Skeletal muscle satellite cell (primary cell): ENCODE data around the gene NGB.
"Not testable (repeated sequence)": the region's sequence is repeated elsewhere in the genome, so short reads cannot be mapped to it uniquely, and the experiment has no call there.

Experiments
- H3K27me3 ChIP-seq: 2 replicates; pipeline ENCODE4 v1.7.0; 2013; ENCODE audit warnings: low read length; ENCODE audit not compliant: control insufficient read depth, insufficient read depth
- H3K36me3 ChIP-seq: 2 replicates; pipeline ENCODE4 v1.7.0; 2013; ENCODE audit warnings: mild to moderate bottlenecking, control low read depth, low read length; ENCODE audit not compliant: insufficient read depth
- H3K4me1 ChIP-seq: 2 replicates; pipeline ENCODE4 v1.7.0; 2013; ENCODE audit warnings: low read length; ENCODE audit not compliant: control insufficient read depth, insufficient read depth
- H3K4me2 ChIP-seq: 2 replicates; pipeline ENCODE4 v1.7.0; 2013; ENCODE audit warnings: mild to moderate bottlenecking, low read length
- H3K4me3 ChIP-seq: 2 replicates; pipeline ENCODE4 v1.7.0; 2013; ENCODE audit warnings: low read length
- H3K9ac ChIP-seq: 2 replicates; pipeline ENCODE4 v1.7.0; 2013; ENCODE audit warnings: mild to moderate bottlenecking, low read depth, low read length, moderate library complexity
- H3K9me3 ChIP-seq: replicated peaks from 2 replicates; pipeline ENCODE4 v1.7.0; 2013; ENCODE audit warnings: mild to moderate bottlenecking, control low read depth, low read length

NGB gene

DNA sequence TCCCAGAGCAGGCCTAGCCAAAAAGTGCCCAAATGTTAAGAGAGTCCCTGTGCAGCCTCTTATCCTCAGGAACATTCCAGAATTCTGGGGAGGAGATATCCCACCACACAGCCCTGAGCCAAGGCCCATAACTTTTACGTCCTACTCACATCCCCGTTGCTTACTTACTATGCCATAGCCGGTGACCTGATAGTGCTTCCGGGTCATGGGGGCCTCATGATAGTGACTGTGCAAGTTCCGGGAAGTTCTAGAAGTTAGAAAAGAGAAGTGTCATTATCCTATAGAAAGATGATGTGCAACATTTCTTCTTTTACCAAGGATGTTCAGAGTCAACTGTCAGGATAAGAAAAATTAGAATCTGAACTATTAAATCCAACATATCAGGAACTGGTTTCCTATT, 15.6 kb upstream of the NGB start:
- H3K36me3 ChIP-seq: peaks cover 51% of the 10 kb centered on the region
- no peaks in the 10 kb centered on the region for H3K9me3 ChIP-seq
- no peak overlapping the region for H3K4me2 ChIP-seq
- no peak overlapping the region for H3K4me3 ChIP-seq
- no peaks in the 10 kb centered on the region for H3K27me3 ChIP-seq
- H3K4me1 ChIP-seq: no peaks in the 10 kb centered on the region
- H3K9ac ChIP-seq: no peak overlapping the region

DNA sequence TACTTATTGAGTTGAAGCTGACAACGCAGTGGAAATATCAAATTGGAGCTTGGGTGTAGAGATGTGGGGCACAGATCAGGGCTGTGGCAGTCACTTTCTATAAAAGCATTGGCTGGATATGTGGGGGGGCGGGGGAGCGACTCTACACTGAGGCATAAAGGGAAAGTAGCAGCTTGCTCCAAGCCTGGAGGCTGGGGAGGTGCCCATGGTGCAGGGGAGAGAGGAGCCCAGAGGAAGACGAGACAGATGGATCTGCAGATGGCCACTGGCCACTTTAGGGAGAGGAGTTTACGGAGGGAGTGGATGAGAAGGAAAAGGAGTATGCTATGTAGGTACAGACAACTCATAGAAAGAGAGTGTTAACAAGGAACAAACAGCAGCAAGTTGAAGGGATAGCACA, 13.5 kb upstream of the NGB start:
- H3K36me3 ChIP-seq: peaks cover 42% of the 10 kb centered on the region
- H3K27me3 ChIP-seq: no peaks in the 10 kb centered on the region
- no peaks in the 10 kb centered on the region for H3K4me1 ChIP-seq
- no peak overlapping the region for H3K9ac ChIP-seq
- no peak overlapping the region for H3K4me2 ChIP-seq
- no peak overlapping the region for H3K4me3 ChIP-seq
- no peaks in the 10 kb centered on the region for H3K9me3 ChIP-seq

DNA sequence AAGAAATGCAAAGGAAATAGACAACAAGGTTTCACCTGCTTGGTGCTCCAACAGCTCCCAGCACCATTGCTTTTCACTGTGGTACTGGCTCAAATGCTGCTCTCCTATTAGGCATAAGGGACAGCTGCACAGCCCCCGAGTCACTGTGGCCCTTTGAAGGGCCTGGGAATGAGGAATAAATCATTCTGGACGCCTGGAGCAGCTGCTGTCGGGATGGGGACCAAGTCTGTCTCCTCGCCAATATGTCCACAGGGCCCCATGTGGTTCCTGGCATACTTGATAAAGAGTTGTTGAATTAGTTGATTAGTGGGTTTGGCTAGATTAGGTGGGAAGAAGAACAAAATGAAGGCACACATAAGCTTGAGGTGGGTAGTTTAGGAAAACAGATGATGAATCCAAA, 13.1 kb upstream of the NGB start:
- no peaks in the 10 kb centered on the region for H3K4me1 ChIP-seq
- no peaks in the 10 kb centered on the region for H3K27me3 ChIP-seq
- H3K4me3 ChIP-seq: no peak overlapping the region
- no peaks in the 10 kb centered on the region for H3K9me3 ChIP-seq
- H3K36me3 ChIP-seq: peaks cover 42% of the 10 kb centered on the region
- no peak overlapping the region for H3K4me2 ChIP-seq
- no peak overlapping the region for H3K9ac ChIP-seq

DNA sequence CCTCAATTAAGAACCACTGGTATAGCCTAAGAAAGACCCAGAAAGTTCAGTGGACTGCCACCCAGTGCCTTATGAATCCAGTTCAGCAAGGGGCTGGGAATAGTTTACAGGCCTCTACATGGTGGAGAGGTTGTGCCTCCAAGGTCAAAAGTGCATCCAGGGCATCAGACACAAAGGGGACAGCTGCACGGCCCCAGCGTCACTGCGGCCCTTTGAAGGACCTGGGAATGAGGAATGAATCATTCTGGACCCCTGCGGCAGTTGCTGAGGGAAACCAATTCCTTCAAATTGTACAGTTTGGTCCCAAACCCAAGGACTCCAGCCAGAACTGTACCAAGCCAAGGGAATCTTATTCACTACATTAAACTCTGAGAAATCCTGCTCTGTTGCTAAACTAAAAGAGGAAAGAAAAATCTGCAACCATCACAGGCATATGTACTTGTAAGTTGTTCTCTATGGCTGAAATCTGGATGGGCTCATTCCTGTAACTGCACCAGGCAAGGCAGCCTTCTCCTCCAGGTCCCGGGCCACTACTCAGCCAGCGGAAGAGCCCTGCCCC, 10.9 kb upstream of the NGB start:
- peaks cover 39% of the 10 kb centered on the region for H3K36me3 ChIP-seq
- H3K9ac ChIP-seq: no peak overlapping the region
- H3K4me2 ChIP-seq: no peak overlapping the region
- H3K27me3 ChIP-seq: no peaks in the 10 kb centered on the region
- no peak overlapping the region for H3K4me3 ChIP-seq
- H3K9me3 ChIP-seq: no peaks in the 10 kb centered on the region
- H3K4me1 ChIP-seq: no peaks in the 10 kb centered on the region

DNA sequence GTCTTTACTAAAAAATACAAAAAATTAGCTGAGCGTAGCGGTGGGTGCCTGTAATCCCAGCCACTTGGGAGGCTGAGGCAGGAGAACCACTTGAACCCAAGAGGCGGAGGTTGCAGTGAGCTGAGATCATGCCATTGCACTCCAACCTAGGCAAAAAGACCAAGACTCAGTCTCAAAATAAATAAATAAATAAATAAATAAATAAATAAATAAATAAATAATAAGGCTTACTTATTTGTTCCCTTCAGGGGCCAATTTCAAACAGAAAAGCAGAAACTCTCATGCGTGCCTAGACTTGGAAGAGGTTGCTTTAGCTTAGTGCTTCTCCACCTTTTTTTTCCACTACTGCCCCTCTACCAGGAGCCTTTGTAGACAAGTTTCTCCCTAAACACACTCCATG, 9.9 kb upstream of the NGB start:
- H3K9ac ChIP-seq, H3K4me2 ChIP-seq, H3K27me3 ChIP-seq, H3K9me3 ChIP-seq, H3K4me1 ChIP-seq, H3K4me3 ChIP-seq: not testable (repeated sequence)
- peaks cover 30% of the 10 kb centered on the region for H3K36me3 ChIP-seq

DNA sequence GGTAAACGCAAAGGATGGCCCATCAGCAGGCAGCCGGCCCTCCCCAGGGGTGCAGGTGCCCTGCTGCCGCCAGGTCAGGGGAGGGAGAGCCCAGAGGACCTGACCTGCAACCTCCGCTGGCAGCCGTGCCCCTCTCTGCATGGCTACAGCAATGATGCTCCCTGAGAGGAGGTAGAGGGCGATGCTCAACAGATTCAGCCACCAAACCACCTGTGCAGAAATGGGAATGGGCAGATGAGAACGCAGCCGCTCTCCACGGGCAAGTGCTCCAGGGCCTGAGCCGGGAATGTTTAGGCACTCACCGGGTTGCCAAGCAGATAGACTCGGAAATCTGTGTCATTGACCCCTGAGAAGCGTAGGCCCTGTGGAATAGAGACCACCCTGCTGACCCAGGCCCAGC, 8.7 kb upstream of the NGB start:
- peaks cover 26% of the 10 kb centered on the region for H3K36me3 ChIP-seq
- H3K4me1 ChIP-seq: no peaks in the 10 kb centered on the region
- H3K4me2 ChIP-seq: no peak overlapping the region
- H3K4me3 ChIP-seq: no peak overlapping the region
- no peak overlapping the region for H3K9ac ChIP-seq
- H3K27me3 ChIP-seq: no peaks in the 10 kb centered on the region
- H3K9me3 ChIP-seq: no peaks in the 10 kb centered on the region

DNA sequence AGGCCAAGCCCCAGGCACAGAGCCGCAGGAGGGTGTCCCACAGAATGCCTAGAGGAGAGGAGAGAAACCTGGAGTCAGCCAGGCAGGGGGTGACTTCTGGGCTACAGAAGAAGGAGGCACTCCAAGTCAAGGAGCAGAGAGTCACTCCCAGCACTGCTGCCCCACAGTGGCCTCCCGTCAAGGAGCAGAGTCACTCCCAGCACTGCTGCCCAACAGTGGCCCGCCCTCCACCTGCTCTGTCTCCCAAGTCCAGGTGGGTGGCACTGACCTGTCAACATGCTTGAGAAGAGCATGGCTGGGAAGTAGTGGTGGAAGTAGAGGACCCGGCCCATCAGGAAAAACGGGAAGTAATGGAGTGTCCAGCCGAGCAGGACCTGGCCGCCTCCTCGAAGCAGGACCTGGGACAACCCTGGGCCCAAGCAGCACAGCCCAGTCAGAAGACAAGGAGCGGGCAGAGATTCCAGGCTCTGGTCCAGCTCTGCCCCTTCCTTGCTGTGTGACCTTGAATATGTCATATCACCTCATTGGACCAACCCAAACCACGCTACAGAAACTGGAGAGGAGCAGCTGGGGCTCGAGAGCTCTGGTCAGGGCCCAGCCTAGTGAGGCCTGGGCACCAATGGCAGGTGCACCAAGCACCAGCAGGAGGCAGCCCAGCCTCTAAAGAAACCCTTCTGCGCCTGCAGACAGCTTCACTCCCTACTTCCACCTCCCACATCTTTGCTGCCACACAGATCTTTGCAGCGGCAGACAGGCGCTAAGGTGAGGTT, 7.6 kb upstream of the NGB start:
- Histone ChIP-seq H3K4me1 (no peaks in the 10 kb centered on the region), H3K36me3 (peaks cover 15% of the 10 kb centered on the region), H3K4me3 (no peak overlapping the region), H3K9me3 (no peaks in the 10 kb centered on the region), H3K27me3 (no peaks in the 10 kb centered on the region), H3K4me2 (no peak overlapping the region), H3K9ac (no peak overlapping the region)

DNA sequence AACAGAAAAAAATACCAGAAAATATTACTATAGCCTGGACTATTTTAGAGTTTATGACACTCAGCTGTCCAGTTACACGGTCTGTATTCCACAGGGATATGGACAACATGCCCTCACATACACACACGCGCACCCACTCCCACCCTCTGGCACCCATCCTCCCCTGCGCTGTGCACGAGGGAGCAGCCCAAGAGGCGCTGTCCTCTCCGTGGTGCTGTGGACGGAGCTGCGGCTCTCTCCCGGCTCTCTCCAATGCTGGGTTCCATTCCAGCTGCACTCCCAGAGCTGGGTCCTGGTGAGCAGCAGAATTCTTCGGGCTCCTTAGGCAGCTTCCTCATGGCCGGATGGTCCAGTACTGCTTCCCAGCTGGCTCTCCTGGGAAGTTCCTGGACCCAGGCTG, 6.0 kb upstream of the NGB start:
- Histone ChIP-seq H3K9ac (no peak overlapping the region), H3K4me3 (no peak overlapping the region), H3K27me3 (no peaks in the 10 kb centered on the region), H3K9me3 (no peaks in the 10 kb centered on the region), H3K36me3 (peaks cover 6% of the 10 kb centered on the region), H3K4me2 (no peak overlapping the region), H3K4me1 (no peaks in the 10 kb centered on the region)

DNA sequence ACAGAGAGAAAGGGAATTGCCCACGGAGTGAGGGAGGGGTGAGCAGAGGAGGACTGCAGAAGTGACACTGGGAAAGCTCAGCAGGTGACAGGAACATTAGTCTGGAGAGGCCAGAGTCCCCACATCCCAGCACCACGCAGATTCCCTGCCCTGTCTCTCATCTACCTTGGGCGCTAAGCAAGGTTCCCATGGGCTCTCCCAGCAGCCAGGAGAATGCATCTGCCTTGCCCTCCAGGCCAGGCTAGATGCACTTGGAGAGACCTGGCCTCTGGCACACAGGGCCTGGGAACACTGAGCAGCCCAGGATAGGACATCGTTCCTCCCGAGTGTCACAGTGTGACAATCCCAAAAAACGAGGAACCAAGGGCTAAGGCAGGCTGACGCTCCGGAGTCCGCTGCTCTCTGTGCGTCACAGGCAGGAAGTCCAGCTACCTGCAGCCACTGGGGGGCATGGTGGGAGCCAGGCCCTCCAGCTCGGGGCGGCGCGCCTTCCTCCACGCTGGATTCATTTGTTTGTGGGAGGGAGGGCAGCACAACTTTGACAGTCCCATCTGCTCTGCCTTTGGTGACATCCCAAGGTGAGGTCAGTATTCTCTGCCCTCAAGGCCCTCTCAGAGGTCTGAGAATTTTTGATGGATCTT, 5.4 kb upstream of the NGB start:
- no peak overlapping the region for H3K4me2 ChIP-seq
- H3K4me3 ChIP-seq: no peak overlapping the region
- H3K9ac ChIP-seq: no peak overlapping the region
- H3K9me3 ChIP-seq: no peaks in the 10 kb centered on the region
- H3K4me1 ChIP-seq: no peaks in the 10 kb centered on the region
- H3K36me3 ChIP-seq: peaks cover 3% of the 10 kb centered on the region
- peaks cover 2% of the 10 kb centered on the region for H3K27me3 ChIP-seq

DNA sequence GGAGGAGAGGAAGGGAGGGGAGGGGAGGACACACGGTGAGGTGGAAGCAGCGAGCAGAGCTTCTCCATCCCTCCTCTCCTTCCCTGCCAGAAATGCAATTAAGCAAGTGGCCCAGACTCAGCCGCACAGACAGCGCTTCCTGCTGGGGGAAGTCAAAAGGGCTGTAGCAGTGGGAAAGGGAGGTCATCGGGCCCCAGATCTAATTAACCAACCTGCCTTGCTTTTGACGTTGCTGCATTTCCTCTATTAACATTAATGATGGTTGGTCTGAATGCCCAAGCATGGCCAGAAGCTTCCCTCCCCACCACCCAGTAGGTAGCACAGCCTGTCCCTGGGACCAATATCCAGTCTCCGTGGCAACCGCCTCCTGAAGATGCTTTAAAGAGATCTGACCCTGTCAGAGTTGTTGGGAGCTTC, 4.6 kb upstream of the NGB start:
- Histone ChIP-seq H3K4me1 (no peaks in the 10 kb centered on the region), H3K4me3 (no peak overlapping the region), H3K4me2 (no peak overlapping the region), H3K27me3 (peaks cover 10% of the 10 kb centered on the region), H3K9ac (no peak overlapping the region), H3K9me3 (no peaks in the 10 kb centered on the region), H3K36me3 (peaks cover 3% of the 10 kb centered on the region)

DNA sequence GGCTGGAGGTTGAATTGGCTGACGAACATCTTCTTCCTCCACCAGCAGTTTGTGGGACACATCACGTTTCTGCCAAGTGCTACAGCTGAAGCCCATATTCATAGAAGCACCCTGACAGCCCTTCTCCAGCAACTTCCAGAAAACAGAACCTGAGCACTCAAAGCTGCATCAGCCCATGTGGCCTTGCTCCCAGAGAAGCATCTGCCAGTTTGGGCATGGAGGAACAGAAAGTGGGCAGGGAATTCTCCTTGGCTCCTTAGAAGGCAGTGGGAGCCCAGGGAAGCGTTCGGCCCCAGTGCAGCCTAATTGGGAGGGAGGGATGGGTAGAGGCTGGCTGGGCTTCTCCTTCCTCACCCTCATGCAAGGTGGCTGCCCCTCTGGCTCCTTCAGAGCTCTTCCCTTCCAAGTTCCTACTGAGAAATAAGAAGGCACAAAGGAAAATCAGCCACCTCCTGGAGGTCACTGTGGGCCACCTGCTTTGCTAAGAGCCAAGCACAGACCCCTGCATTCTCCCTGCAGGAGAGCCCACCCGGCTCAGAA, 4.1 kb upstream of the NGB start:
- Histone ChIP-seq H3K9me3 (no peaks in the 10 kb centered on the region), H3K27me3 (peaks cover 15% of the 10 kb centered on the region), H3K4me3 (no peak overlapping the region), H3K9ac (no peak overlapping the region), H3K36me3 (peaks cover 3% of the 10 kb centered on the region), H3K4me1 (no peaks in the 10 kb centered on the region), H3K4me2 (no peak overlapping the region)
